Measurements from ENCODE around the gene CDC42SE1. TPM values are rescaled to one million over a fixed set of nuclear protein-coding genes. Genes with fewer than 3 reads are reported as not detected.
A peak's percentile ranks its signal among the peaks of the same experiment; 100 is the strongest.

CDC42SE1 gene
- total and polyA plus RNA-seq, 9 of the 15 experiments (the other 6 are each of a cell fraction or from before 2014, with no cell fraction given), result 78.1 to 189 (median 114) TPM

DNA sequence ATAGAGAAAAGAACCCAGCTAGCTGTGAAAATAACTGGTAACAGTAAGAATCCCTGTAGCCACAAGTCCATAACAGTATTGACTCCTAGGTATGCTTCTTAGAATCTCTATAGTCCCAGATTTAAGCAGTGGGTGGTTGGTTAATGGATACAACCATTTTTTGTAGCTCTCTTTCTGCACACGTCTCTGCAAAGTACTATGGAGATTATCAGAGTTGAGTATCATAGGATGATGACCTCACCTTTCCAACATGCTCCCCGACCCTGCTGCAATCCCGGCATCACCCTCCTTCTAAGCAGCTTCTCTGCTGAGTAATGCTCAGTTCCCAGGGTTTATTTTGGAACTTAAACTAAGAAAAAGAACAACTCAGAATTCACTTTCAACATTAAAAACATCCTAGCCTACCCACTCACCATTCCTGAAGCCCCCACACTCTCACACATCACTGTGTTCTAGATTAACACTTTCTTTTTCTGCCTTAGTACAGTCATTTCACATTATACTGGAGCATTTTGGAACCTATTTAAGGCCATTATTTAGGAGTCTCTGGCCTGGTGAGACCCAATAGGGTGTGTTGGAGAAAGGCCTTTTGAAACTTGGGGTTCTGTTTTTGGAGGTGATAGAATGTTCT is 3.4 kb upstream of the CDC42SE1 start (continued):
- TF ChIP-seq, protein P1, sequence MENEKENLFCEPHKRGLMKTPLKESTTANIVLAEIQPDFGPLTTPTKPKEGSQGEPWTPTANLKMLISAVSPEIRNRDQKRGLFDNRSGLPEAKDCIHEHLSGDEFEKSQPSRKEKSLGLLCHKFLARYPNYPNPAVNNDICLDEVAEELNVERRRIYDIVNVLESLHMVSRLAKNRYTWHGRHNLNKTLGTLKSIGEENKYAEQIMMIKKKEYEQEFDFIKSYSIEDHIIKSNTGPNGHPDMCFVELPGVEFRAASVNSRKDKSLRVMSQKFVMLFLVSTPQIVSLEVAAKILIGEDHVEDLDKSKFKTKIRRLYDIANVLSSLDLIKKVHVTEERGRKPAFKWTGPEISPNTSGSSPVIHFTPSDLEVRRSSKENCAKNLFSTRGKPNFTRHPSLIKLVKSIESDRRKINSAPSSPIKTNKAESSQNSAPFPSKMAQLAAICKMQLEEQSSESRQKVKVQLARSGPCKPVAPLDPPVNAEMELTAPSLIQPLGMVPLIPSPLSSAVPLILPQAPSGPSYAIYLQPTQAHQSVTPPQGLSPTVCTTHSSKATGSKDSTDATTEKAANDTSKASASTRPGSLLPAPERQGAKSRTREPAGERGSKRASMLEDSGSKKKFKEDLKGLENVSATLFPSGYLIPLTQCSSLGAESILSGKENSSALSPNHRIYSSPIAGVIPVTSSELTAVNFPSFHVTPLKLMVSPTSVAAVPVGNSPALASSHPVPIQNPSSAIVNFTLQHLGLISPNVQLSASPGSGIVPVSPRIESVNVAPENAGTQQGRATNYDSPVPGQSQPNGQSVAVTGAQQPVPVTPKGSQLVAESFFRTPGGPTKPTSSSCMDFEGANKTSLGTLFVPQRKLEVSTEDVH (IDR thresholded peaks at IDR 0.05; ENCODE audit: low read depth, partially characterized antibody), result no peak
- TF ChIP-seq TAL1 (IDR thresholded peaks at IDR 0.05) (no peak), E2F4 (CRISPR knock-in tag; IDR thresholded peaks at IDR 0.05; ENCODE audit: low read depth) (no peak), POLR3A (IDR thresholded peaks at IDR 0.05; ENCODE audit: borderline replicate concordance, extremely low read depth, insufficient read depth, insufficient read length) (no peak), MYC (IDR thresholded peaks at IDR 0.05; ENCODE audit: low read depth, low read length) (peak; percentile 67), MYC (CRISPR knock-in tag; IDR thresholded peaks at IDR 0.05; ENCODE audit: borderline replicate concordance, low read depth) (no peak), ZFPM2 (CRISPR knock-in tag; IDR thresholded peaks at IDR 0.05) (no peak), GABPB1 (CRISPR knock-in tag; IDR thresholded peaks at IDR 0.05) (no peak), TAF1 (IDR thresholded peaks at IDR 0.05; ENCODE audit: control insufficient read depth, extremely low read depth, insufficient read depth, low read length, severe bottlenecking) (no peak), RFX1 (IDR thresholded peaks at IDR 0.05) (peak; percentile 81), TFAM (CRISPR knock-in tag; conservative IDR thresholded peaks at IDR 0.05) (no peak), CBFA2T3 (IDR thresholded peaks at IDR 0.05) (no peak), HDAC8 (tag; IDR thresholded peaks at IDR 0.05) (peak; percentile 68; the same call in 1 of the 2 replicates), ZBTB1 (CRISPR knock-in tag; IDR thresholded peaks at IDR 0.05; ENCODE audit: borderline replicate concordance, low read depth) (no peak), NR2C1 (IDR thresholded peaks at IDR 0.05) (no peak; the same call in 1 of the 2 replicates), NR2C1 (tag; IDR thresholded peaks at IDR 0.05) (no peak), BACH1 (tag; IDR thresholded peaks at IDR 0.05) (peak; percentile 82; the same call in 1 of the 2 replicates), POLR2H (tag; IDR thresholded peaks at IDR 0.05; ENCODE audit: low read depth) (no peak), FOSL1 (tag; conservative IDR thresholded peaks at IDR 0.05) (peak; percentile 80), LEF1 (IDR thresholded peaks at IDR 0.05) (peak; percentile 44; the same call in 1 of the 2 replicates), ZC3H8 (IDR thresholded peaks at IDR 0.05) (no peak)
- TF ChIP-seq, protein P2, sequence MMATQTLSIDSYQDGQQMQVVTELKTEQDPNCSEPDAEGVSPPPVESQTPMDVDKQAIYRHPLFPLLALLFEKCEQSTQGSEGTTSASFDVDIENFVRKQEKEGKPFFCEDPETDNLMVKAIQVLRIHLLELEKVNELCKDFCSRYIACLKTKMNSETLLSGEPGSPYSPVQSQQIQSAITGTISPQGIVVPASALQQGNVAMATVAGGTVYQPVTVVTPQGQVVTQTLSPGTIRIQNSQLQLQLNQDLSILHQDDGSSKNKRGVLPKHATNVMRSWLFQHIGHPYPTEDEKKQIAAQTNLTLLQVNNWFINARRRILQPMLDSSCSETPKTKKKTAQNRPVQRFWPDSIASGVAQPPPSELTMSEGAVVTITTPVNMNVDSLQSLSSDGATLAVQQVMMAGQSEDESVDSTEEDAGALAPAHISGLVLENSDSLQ (IDR thresholded peaks at IDR 0.05), result peak; percentile 12; the same call in 1 of the 2 replicates
- TF ChIP-seq, protein P3, sequence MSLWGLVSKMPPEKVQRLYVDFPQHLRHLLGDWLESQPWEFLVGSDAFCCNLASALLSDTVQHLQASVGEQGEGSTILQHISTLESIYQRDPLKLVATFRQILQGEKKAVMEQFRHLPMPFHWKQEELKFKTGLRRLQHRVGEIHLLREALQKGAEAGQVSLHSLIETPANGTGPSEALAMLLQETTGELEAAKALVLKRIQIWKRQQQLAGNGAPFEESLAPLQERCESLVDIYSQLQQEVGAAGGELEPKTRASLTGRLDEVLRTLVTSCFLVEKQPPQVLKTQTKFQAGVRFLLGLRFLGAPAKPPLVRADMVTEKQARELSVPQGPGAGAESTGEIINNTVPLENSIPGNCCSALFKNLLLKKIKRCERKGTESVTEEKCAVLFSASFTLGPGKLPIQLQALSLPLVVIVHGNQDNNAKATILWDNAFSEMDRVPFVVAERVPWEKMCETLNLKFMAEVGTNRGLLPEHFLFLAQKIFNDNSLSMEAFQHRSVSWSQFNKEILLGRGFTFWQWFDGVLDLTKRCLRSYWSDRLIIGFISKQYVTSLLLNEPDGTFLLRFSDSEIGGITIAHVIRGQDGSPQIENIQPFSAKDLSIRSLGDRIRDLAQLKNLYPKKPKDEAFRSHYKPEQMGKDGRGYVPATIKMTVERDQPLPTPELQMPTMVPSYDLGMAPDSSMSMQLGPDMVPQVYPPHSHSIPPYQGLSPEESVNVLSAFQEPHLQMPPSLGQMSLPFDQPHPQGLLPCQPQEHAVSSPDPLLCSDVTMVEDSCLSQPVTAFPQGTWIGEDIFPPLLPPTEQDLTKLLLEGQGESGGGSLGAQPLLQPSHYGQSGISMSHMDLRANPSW (CRISPR knock-in tag; IDR thresholded peaks at IDR 0.05), result no peak

Measured in K562 (cell line).